NCI-H2196 treated with DMSO at 0.1 percent for 48 hours (cell line): Measurements from ENCODE around the gene DTNBP1.

ENCODE experiments used
- DNase-seq: peaks from one replicate; lab custom pipeline; 2025; ENCODE audit not compliant: unreplicated experiment; lab: John Stamatoyannopoulos, UW

DTNBP1 gene, protein sequence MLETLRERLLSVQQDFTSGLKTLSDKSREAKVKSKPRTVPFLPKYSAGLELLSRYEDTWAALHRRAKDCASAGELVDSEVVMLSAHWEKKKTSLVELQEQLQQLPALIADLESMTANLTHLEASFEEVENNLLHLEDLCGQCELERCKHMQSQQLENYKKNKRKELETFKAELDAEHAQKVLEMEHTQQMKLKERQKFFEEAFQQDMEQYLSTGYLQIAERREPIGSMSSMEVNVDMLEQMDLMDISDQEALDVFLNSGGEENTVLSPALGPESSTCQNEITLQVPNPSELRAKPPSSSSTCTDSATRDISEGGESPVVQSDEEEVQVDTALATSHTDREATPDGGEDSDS

DNA sequence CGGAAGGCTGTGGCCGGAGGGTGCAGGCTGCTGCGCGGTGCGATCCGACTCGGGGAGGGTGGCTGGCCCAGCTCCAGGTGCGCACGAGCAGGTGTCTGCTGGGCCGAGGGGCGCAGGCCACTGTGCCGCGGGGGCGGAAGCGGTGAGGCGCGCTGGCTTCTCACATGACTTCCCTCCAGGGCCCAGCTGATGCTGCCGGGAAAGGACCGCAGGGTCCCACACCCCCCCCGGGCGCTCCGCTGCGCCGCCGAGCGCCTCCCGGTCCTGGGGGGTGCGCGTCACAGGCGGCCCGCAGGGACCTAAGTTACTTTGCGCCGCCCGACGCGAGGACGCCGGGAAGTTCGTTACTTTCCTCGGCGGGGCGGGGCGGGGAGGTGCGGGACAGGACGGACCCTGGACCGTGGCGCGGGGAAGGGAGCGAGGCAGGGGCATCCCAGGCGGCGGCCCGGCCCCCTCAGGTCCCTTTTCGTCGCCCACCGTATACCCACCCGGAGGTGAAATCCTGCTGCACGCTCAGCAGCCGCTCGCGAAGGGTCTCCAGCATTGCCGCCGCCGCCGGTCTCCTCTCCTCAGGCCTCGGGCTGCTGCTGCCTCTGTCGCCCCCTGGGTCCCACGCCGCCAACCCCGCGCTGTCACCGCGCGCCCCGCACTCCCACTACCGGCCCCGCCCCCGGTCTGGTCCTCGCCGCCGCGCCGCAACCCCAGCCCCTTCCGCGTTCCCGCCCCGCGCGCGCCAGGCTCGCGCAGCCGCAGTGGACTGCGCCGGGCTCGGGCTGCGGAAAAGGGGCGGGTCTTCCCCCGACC, at the start of gene DTNBP1:
TSS of gene DTNBP1 (minus strand) at position 703 of the 804 bp plus-strand sequence. CDS start at position 544, 159 bp downstream.
- DNase-seq, result peak; percentile 72

DNA sequence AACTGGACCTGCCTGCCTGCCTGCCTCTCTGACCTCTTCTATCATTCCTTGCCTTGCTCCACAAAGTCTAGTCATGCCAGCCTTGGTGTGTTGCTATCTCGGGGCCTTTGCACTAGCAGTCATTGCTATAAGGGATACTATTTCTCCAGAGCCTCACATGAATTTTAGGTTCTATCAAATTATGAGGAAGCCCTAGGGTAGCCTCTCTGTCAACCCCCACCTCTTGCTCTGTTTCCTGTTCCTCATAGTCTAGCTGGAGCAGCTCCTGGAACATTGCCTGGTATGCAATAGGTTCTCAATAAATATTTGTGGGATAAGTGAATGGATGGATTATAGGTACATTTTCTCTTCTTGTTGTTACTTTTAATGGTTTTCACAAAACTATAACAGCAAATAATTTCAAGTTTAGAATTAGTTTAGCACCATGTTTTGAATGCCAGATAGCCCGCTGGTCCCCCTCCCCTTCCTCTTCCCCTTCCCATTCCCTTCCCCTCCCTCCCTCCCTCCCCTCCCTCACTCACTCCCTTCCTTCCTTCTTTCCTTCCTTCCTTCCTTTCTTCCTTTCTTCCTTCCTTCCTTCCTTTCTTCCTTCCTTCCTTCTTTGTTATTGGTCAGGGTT, 46.9 kb upstream of the DTNBP1 start:
- DNase-seq, result no peak

DNA sequence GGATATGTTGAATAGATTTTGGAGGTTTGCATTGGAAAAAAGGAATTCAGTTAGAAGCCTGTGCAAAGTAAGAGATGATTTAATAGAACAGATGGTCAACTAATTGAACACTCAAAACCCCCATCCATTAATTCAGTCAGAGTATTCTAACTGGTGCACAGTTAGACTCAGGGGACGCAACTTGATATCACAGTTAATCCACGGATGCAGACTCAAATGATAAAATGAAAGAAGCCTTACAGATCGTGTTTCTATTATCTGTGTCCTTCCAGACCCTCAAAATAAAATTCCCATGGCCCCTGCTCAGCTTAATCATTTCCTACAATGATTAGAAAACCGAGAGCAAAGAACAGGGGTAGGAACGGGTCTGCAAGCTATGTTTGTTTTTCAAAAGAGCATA, 45.4 kb upstream of the DTNBP1 start:
- DNase-seq, result no peak

DNA sequence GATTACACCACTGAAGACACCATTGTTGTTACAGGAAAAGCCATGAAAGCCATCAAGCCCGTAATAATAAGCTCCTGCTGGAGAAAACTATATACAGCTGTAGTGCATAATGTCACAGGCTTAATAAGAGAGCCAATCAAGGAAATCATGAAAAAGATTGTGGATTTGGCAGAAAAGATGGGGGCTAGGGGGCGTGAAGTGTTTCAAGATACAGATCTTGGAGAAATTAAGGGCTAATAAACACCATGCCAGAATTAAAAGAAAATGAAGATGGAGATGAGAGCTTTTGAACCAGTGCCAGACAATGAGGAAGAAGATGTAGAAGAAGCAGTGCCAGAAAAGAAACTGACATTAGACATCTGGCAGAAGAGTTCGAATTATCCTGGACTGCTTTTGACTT, 43.2 kb upstream of the DTNBP1 start:
- no peak for DNase-seq

DNA sequence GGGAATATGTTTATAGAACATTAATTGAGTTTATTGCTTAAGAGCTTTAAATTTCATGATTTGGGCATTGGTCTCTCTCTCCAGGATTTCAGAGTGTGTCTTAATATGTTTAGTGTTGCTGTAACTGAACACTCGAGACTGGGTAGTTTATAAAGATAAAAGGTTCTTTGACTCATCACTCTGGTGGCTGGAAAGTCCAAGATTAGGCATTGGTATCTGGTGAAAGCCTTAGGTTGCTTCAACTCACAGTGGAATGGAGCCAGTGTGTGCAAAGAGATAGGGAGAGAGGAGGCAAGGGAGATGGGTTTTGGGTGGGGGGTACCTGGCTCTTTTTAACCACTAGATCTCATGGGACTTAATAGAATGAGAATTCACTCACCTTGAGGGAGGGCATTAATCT, 35.6 kb upstream of the DTNBP1 start:
- no peak for DNase-seq

DNA sequence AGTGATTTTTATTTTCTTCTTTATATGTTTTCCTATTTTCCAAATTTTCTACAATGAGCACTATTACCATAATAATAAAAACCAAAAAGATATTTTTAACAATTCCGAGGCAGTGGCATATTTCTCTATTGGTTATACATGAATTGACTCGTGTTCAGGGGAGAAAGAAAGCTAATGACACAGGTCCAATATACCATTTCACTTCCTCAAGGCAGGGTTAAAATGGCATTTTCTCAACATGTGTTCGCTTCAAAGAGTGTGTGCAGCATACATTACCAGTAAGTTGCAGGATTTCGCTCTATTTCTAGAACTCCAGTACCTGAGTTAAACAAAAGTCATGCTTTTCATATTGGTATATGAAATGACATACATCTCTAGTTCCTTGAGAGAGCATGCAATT, 35.1 kb upstream of the DTNBP1 start:
- no peak for DNase-seq

DNA sequence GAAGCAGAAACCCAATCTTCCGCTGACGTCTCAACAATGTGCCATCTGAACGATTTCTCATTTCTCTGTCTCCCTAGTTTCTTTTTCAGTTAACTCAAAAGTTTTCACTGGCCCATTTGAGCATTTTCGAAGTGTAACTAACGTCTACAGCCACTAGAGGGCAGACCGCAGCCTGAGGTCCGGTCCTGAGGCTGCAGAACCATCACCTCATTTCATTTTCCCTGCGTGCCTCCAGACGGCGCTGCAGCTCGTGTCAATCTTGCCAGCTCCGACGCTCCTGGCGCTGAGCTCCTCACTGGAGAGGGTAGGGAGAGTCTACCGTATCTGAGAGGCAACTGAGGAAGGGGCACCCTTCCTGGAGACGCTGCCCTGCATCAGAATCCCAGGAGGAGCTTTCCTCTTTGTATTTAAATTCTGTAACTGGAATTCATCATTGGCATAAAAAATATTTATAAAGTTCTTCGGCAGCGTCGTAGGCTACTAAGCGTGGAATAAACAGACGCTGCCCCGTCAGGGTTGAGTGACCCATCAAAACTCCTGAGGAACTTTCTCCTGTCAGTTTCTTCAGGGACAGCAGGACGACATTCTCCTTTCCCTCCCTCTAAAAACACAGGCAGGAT, 28.5 kb upstream of the DTNBP1 start:
- peak; percentile 85 for DNase-seq

DNA sequence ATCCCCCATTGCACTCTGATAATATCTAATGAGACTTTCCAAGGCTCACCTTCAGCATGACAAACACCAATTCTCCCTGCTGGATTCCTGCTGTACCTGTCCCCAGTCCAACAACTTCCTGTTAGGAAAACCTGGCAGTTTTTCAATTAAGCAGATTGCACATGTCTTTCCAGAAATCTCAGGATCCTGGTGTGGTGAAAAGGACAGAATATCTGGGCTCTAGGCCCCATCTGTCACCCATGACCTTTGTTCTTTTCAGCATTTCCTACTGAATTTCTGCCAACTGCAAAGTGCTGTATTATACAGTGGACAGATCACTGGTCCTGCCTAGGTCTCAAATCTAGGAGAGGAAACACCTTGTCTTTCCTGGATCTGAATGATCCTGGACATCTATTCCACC, 27.7 kb upstream of the DTNBP1 start:
- DNase-seq, result no peak

DNA sequence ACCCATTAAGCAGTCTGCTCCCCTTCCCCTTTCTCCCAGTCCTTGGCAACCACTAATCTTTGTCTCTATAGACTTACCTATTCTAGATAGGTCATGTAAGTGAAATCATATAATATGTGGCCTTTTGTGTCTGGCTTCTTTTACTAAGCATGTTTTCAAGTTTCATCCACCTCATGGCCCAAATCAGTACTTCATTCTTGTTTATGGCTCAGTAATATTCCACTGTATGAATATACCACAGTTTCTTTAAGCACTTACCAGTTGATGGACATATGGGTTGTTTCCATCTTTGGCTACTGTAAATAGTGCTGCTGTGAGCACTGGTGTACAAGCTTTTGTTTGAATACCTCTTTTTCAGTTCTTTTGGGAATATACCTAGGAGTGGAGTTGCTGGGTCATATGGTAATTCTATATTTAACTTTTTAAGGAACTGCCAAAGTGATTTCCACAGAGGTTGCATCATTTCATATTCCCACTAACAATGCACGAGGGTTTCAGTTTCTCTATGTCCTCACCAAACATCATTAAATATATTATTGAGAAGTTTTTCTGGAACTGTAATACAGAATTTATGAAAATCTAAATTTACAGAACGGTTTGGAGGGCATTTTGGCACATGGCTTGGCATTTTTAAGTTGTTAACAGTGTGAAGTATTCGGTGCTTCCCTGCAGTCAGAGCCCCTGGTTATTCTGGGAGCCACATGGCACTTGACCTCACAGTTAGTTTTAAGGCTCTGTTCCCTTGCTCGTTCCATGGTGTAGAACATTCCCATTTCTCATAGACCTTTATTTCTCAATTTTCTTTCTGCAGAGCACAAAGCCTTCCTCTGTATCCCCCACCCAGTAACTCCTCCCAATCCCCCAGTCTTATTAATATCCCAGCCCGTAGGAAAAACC, 27.0 kb upstream of the DTNBP1 start:
- DNase-seq, result no peak

DNA sequence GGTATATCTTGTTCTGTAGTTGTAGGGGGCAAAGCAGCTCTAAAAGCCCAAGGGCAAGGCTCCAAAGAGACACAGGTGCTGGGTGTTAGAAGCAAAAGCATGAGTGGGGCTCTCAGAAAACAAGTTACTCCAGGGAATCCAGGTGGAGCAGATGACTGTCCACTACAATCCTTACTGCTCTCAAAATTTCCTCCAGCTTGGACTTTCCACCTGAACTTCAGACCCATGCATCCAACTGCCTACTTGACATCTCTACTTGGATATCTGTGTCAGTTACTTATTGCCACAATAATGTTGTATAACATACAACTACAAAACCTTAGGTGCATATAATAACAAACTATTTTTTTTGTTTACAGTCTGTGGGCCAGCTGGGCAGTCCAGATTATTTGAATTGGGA, 22.8 kb upstream of the DTNBP1 start:
- DNase-seq, result no peak

DNA sequence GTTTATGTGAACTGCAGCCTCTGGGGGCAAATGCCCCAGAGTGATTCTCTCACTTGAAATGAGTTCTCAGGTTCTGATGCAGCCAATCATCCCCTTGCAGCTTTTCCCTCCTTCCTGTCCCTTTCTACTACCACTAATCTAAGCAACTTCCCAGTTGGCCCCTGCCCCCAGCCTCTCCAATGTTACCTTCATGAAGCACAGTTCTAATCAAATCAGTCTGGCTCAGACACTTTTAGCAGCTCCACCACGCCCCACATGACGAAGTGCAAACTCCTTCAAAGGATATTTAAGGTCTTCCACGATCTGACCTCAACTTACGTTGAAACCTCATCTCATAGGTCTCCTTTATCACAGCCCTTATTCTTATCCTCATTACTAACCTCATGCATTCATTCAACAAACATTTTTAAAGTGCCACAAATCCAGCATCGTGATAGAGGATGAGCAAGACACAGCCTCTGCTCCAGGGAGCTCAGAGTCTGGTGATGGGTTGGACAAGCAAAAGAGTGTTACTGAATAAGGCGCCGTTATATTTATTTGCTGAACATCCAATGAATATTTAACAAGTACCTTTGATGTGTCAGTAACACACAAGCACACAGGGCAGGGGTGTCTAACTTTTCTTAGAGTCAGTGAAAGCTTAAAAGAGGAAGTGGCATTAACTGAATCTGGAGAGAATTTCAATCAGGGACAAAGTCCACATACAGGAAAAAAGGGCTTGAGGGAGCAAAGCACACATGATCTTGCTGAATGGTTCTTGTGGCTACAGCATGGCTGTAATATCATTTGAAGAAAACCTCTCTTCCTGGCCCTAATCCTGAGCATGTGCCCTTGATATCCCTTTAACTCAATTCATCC, 20.4 kb upstream of the DTNBP1 start:
- no peak for DNase-seq

DNA sequence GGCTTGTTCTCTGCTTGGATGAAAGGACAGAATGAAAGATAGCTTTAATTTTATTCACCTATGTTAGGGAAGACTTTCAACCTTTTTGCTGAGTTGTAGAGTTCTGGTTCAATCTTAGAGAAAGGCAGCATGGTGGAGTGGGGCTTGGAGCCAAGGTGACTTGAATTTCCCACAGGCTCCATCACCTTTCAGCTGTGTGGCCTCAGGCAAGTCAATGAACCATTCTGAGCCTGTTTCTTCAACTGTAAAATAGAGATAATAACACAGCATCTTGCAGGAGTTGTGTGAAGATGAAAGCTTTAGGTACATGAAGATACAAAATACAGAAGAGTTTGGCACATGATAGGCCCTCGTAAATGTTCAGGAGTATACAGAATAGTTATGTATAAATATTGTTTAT, 19.1 kb upstream of the DTNBP1 start:
- DNase-seq, result no peak

DNA sequence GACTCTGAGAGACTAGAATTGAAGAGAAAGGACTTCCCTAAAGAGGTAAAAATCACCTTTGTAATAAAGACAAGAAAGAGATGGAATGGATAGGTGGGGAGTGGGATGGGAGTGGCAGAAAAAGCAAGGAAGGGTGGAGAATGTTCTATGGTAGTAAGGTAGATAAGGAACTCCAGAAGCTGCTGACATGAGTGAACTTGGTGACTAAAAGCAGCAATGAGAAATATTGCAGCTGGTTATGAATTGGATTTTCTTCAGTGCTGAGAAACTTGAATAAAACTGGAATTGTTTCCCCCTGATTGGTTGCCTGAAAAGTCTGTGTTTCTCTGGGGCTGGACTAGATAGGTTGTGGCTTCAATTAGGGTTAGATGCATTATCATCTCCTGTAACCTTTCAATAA, 15.7 kb upstream of the DTNBP1 start:
- DNase-seq, result no peak

DNA sequence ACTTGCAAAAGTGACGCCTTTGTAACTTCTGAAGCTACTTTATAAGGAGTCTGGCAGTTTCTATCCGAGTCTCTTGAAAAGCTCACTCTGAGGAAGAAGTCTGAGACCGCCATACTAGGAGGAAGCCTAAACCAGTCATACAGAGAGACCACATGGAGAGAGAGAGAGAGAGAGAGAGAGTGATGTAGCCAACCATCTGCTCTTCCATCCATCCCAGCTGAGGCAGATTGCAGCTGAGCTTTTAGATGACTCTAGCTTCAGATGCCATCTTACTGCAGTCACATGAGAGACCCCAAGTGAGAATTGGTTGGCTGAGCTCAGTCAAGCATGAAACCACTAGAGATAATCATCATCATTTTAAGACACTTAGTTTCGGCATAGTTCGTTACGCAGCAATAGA, 15.0 kb upstream of the DTNBP1 start:
- DNase-seq, result no peak

DNA sequence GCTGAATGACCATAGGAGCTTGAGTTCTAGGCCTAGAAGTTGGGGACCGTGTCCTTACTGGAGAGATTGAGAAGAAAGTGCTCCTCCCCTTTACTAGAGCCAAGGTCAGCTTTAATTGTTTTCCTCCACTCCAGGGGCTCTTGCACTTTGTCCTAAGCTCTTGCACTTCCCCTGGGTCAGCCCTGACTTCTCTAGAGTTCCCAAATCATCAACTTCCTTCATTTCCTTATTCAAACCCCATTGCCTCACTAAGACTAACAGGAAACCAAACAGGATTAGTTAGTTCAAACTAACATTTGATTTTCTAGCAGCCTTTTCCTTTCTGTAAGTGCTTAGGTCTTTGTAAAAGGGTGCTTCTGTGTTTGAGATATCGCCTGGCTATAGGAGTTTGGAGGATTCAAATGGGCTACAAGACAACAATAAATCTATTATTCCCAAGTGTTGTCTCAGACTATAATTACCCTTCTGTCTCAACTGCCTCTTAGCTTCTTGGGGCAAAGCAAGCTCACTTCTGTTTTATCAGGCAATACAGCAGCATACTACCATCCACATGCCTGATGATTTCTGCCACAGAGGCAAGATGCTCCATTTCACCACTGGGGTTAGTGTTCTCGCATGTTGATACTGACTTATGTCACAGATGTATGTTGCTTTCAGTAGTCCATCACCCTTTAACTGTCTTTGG, 12.8 kb upstream of the DTNBP1 start:
- DNase-seq, result no peak

DNA sequence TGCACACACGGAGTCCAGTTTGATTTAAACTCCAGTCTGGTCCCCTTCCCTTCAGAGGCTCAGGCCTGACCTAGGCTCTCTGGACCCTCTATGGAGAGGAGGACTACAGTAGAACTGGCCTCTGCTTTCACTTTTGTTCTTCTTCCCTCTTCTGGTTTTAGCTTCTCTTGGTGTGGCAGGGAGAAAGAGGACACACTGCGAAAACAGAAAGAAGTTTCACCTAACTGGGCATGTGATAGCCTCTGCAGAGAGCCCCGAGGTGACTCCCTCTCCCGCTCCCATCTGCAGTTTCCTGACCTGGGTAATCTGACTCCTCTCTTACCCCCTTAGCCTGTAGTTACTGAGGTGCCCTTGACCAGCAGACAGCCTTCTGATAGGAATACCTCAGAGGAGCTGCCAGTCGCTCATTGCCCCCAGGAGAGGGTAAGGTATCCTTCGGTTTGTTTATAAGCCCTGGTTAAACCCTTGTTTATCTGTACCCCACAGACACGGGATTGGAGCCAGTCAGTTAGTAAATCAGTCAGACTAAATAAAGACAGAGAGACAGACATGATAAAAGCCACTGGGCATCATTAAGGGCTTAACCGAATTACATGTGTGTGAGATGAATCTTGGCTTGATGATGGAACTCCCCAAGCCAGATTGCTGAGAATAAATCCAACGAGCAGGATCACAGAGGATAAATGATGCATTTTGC, 12.0 kb upstream of the DTNBP1 start:
- no peak for DNase-seq

DNA sequence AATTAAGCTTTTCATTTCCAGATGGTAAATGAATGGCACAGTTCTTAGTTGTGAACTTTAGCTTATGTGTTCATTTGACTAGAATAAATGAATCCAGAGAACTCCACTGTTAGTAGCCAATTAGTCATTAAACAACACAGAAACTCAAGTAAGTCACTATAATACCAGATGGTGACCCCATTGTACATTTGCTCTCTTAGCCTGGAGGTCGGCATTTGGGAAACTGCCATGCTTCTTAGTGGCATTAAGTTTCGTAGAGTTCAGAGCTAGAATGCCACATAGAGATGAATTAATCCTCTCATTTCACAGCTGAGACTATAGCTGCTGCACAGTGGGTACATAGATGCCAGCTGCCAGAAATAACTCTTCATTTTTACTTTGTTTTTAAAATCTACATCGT, 10.8 kb upstream of the DTNBP1 start:
- no peak for DNase-seq

DNA sequence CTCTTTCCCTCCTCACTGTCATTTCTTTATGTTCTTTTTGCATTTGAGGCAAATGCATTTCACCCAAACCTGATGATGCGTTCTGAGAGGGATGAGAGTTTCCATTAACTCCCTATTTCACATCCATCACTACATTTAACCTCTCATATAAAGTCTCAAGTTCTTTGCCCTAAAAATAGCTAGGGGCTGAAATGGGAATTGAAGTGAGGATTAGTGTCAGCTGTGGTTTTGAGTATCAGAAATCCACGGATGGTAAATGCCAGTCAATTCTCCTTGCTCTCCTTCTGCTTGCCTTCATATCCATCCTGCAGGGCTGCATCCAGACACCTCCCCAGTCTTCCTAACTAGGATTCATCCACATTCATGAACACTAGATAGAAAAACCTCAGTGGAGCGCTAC, 10.0 kb upstream of the DTNBP1 start:
- DNase-seq, result no peak

DNA sequence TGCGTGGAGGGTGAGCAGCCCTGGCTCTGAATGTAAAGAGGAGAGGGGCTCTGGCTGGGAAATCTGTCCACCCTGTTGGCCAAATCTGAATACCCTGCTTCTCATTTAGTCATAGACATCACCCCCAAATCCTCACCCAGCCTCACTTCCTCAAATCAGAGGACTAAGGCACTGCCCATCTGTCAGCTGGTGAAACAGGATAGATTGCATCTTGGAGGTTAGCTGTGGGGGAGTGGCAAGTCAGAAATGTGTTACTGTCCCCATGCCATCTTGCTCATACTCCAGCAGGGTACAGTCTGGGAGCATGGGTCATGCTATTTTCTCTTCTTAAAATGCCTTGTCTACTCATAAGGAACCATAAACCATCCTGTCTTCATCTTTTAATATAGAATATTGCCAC, 9.5 kb upstream of the DTNBP1 start:
- DNase-seq, result no peak
